IgD-negative memory B cell (primary cell): ENCODE measurements around the gene FSHR. TPM values are rescaled to one million over a fixed set of nuclear protein-coding genes. Genes with fewer than 3 reads are reported as not detected.

Experiments used
- H3K27ac Mint-ChIP-seq, 3 donors: one replicate each; pipeline ENCODE4 v1.8.0; 2020 to 2022; ENCODE audit warnings: mild to moderate bottlenecking in 3 of 3, mixed read lengths in 3 of 3, moderate library complexity in 1 of 3
- H3K27me3 Mint-ChIP-seq: one replicate; pipeline ENCODE4 v1.8.0; 2021; ENCODE audit warnings: mixed read lengths
- H3K36me3 Mint-ChIP-seq: one replicate; pipeline ENCODE4 v1.8.0; 2020; ENCODE audit warnings: mild to moderate bottlenecking, mixed read lengths
- H3K4me1 Mint-ChIP-seq, 3 donors: one replicate each; pipeline ENCODE4 v1.8.0; 2020 to 2022; ENCODE audit warnings: mixed read lengths in 3 of 3, mild to moderate bottlenecking in 1 of 3
- H3K4me3 Mint-ChIP-seq, 4 donors: one replicate each; pipeline ENCODE4 v1.8.0; 2020 to 2022; ENCODE audit warnings: mild to moderate bottlenecking in 4 of 4, mixed read lengths in 4 of 4, moderate library complexity in 3 of 4
- H3K9me3 Mint-ChIP-seq, 3 donors: one replicate each; pipeline ENCODE4 v1.8.0; 2020 to 2021; ENCODE audit warnings: mixed read lengths in 3 of 3, mild to moderate bottlenecking in 1 of 3
- polyA plus RNA-seq: library from polyadenylated mRNA; unstranded; fragments of 300-500 nt; fragmentation: Illumina TruSeq; gene quantifications from one replicate; pipeline ENCODE4 v1.2.3, GENCODE V29; 2021

FSHR gene
- not detected for polyA plus RNA-seq

- Mint-ChIP-seq H3K27me3 (no peaks in the 10 kb centered on the region), H3K4me1 (no peaks in the 10 kb centered on the region), H3K36me3 (no peaks in the 10 kb centered on the region), H3K27ac (no peak within 1 kb of the TSS), H3K4me3 (no peak within 1 kb of the TSS), H3K9me3 (peaks cover 0 to 7% (median 2%) of the 10 kb centered on the region in 3 donors)
Observed at GRCh38 chr2:49154140-49154539, at the start of gene FSHR. Gene FSHR, minus strand, starts transcription at chr2:49154515. Its CDS starts 98 bp downstream, at chr2:49154417.

GRCh38 chr2:49199266-49199665 is 45.0 kb upstream of the FSHR start:
- H3K4me3 Mint-ChIP-seq, result no peak overlapping the region
- H3K27ac Mint-ChIP-seq, result no peak overlapping the region
- no peaks in the 10 kb centered on the region for H3K36me3 Mint-ChIP-seq
- H3K4me1 Mint-ChIP-seq, result no peaks in the 10 kb centered on the region
- no peaks in the 10 kb centered on the region for H3K27me3 Mint-ChIP-seq
- peaks cover 0 to 2% (median 0%) of the 10 kb centered on the region in 3 donors for H3K9me3 Mint-ChIP-seq

- H3K9me3 Mint-ChIP-seq, result peaks cover 0 to 4% (median 0%) of the 10 kb centered on the region in 3 donors
- no peaks in the 10 kb centered on the region for H3K36me3 Mint-ChIP-seq
- H3K4me3 Mint-ChIP-seq, result no peak overlapping the region
- H3K27me3 Mint-ChIP-seq, result no peaks in the 10 kb centered on the region
- no peak overlapping the region for H3K27ac Mint-ChIP-seq
- H3K4me1 Mint-ChIP-seq, result no peaks in the 10 kb centered on the region
Observed at GRCh38 chr2:49194701-49195100, 40.4 kb upstream of the FSHR start.

GRCh38 chr2:49192036-49192435 is 37.7 kb upstream of the FSHR start:
- Mint-ChIP-seq H3K9me3 (peaks cover 0 to 4% (median 0%) of the 10 kb centered on the region in 3 donors), H3K27me3 (no peaks in the 10 kb centered on the region), H3K27ac (no peak overlapping the region), H3K4me3 (no peak overlapping the region), H3K36me3 (no peaks in the 10 kb centered on the region), H3K4me1 (no peaks in the 10 kb centered on the region)

GRCh38 chr2:49189512-49190225 is 35.4 kb upstream of the FSHR start:
- peaks cover 0 to 4% (median 4%) of the 10 kb centered on the region in 3 donors for H3K9me3 Mint-ChIP-seq
- H3K36me3 Mint-ChIP-seq, result no peaks in the 10 kb centered on the region
- H3K4me3 Mint-ChIP-seq, result no peak overlapping the region
- H3K4me1 Mint-ChIP-seq, result no peaks in the 10 kb centered on the region
- no peak overlapping the region for H3K27ac Mint-ChIP-seq
- H3K27me3 Mint-ChIP-seq, result no peaks in the 10 kb centered on the region

GRCh38 chr2:49186050-49186648 is 31.8 kb upstream of the FSHR start:
- Mint-ChIP-seq H3K27me3 (no peaks in the 10 kb centered on the region), H3K4me3 (no peak overlapping the region), H3K9me3 (peaks cover 0 to 8% (median 5%) of the 10 kb centered on the region in 3 donors), H3K4me1 (no peaks in the 10 kb centered on the region), H3K27ac (no peak overlapping the region), H3K36me3 (no peaks in the 10 kb centered on the region)

- Mint-ChIP-seq H3K9me3 (peaks cover 2 to 8% (median 5%) of the 10 kb centered on the region in 3 donors), H3K4me3 (no peak overlapping the region), H3K4me1 (no peaks in the 10 kb centered on the region), H3K27ac (no peak overlapping the region), H3K36me3 (no peaks in the 10 kb centered on the region), H3K27me3 (no peaks in the 10 kb centered on the region)
Observed at GRCh38 chr2:49178656-49179055, 24.3 kb upstream of the FSHR start.

GRCh38 chr2:49177194-49177593 is 22.9 kb upstream of the FSHR start:
- no peak overlapping the region for H3K4me3 Mint-ChIP-seq
- H3K27ac Mint-ChIP-seq, result no peak overlapping the region
- H3K27me3 Mint-ChIP-seq, result no peaks in the 10 kb centered on the region
- no peaks in the 10 kb centered on the region for H3K36me3 Mint-ChIP-seq
- H3K4me1 Mint-ChIP-seq, result no peaks in the 10 kb centered on the region
- H3K9me3 Mint-ChIP-seq, result peaks cover 0 to 4% (median 2%) of the 10 kb centered on the region in 3 donors

GRCh38 chr2:49175831-49176230 is 21.5 kb upstream of the FSHR start:
- Mint-ChIP-seq H3K36me3 (no peaks in the 10 kb centered on the region), H3K4me3 (no peak overlapping the region), H3K27ac (no peak overlapping the region), H3K9me3 (peaks cover 2 to 8% (median 4%) of the 10 kb centered on the region in 3 donors), H3K4me1 (no peaks in the 10 kb centered on the region), H3K27me3 (no peaks in the 10 kb centered on the region)

- Mint-ChIP-seq H3K27me3 (no peaks in the 10 kb centered on the region), H3K4me3 (no peak overlapping the region), H3K36me3 (no peaks in the 10 kb centered on the region), H3K27ac (no peak overlapping the region), H3K9me3 (peaks cover 0 to 8% (median 2%) of the 10 kb centered on the region in 3 donors), H3K4me1 (no peaks in the 10 kb centered on the region)
Observed at GRCh38 chr2:49174750-49175149, 20.4 kb upstream of the FSHR start.

- Mint-ChIP-seq H3K27ac (no peak overlapping the region), H3K4me1 (no peaks in the 10 kb centered on the region), H3K36me3 (no peaks in the 10 kb centered on the region), H3K27me3 (no peaks in the 10 kb centered on the region), H3K4me3 (no peak overlapping the region), H3K9me3 (peaks cover 2 to 17% (median 8%) of the 10 kb centered on the region in 3 donors)
Observed at GRCh38 chr2:49167131-49167530, 12.8 kb upstream of the FSHR start.

- Mint-ChIP-seq H3K36me3 (no peaks in the 10 kb centered on the region), H3K27ac (no peak overlapping the region), H3K4me3 (no peak overlapping the region), H3K4me1 (no peaks in the 10 kb centered on the region), H3K9me3 (peaks cover 2 to 9% (median 8%) of the 10 kb centered on the region in 3 donors), H3K27me3 (no peaks in the 10 kb centered on the region)
Observed at GRCh38 chr2:49165662-49166061, 11.3 kb upstream of the FSHR start.

GRCh38 chr2:49164729-49165128 is 10.4 kb upstream of the FSHR start:
- Mint-ChIP-seq H3K9me3 (peaks cover 2 to 9% (median 8%) of the 10 kb centered on the region in 3 donors), H3K4me3 (no peak overlapping the region), H3K4me1 (no peaks in the 10 kb centered on the region), H3K27me3 (no peaks in the 10 kb centered on the region), H3K27ac (no peak overlapping the region), H3K36me3 (no peaks in the 10 kb centered on the region)

GRCh38 chr2:49162151-49162550 is 7.8 kb upstream of the FSHR start:
- Mint-ChIP-seq H3K36me3 (no peaks in the 10 kb centered on the region), H3K4me3 (no peak overlapping the region), H3K27me3 (no peaks in the 10 kb centered on the region), H3K27ac (no peak overlapping the region), H3K9me3 (peaks cover 0 to 6% (median 0%) of the 10 kb centered on the region in 3 donors), H3K4me1 (no peaks in the 10 kb centered on the region)

- Mint-ChIP-seq H3K4me1 (no peaks in the 10 kb centered on the region), H3K27ac (no peak overlapping the region), H3K36me3 (no peaks in the 10 kb centered on the region), H3K27me3 (no peaks in the 10 kb centered on the region), H3K4me3 (no peak overlapping the region), H3K9me3 (peaks cover 0 to 7% (median 2%) of the 10 kb centered on the region in 3 donors)
Observed at GRCh38 chr2:49154891-49155290, 576 bp upstream of the FSHR start.

- H3K36me3 Mint-ChIP-seq, result no peaks in the 10 kb centered on the region
- H3K4me3 Mint-ChIP-seq, result no peak overlapping the region
- H3K9me3 Mint-ChIP-seq, result peaks cover 0 to 4% (median 2%) of the 10 kb centered on the region in 3 donors
- no peaks in the 10 kb centered on the region for H3K4me1 Mint-ChIP-seq
- no peak overlapping the region for H3K27ac Mint-ChIP-seq
- H3K27me3 Mint-ChIP-seq, result no peaks in the 10 kb centered on the region
Observed at GRCh38 chr2:49153252-49153651, 1.1 kb downstream of the FSHR start.
